H1 (cell line): Measurements from ENCODE around the gene GABRR3.

Source experiments
- CTCF ChIP-seq, 3 experiments: IDR thresholded peaks; 1 replicate in 2 of 3; 2 replicates in 1 of 3; pipeline versions ENCODE4 v1.5.1 to v1.6.1; 2011; ENCODE audit warnings: low read length in 3 of 3, mild to moderate bottlenecking in 3 of 3, inconsistent platforms in 2 of 3, low read depth in 1 of 3, moderate library complexity in 1 of 3; ENCODE audit not compliant: insufficient read depth in 1 of 3; ENCODE audit errors: control extremely low read depth in 1 of 3
- EP300 ChIP-seq, 2 experiments: IDR thresholded peaks; 1 replicate in 1 of 2; 2 replicates in 1 of 2; pipeline ENCODE4 v1.6.1; 2011 to 2012; ENCODE audit warnings: low read depth in 2 of 2, low read length in 2 of 2, mild to moderate bottlenecking in 2 of 2, borderline replicate concordance in 1 of 2, inconsistent platforms in 1 of 2, moderate library complexity in 1 of 2
- POLR2AphosphoS5 ChIP-seq: IDR thresholded peaks from 2 replicates; pipeline ENCODE4 v1.6.1; 2011; ENCODE audit warnings: low read depth, low read length
- TEAD4 ChIP-seq: IDR thresholded peaks from 2 replicates; pipeline ENCODE4 v1.6.1; 2012; ENCODE audit warnings: low read depth, low read length, inconsistent platforms, mixed read lengths

- no peak for TF ChIP-seq TEAD4
- no peak for TF ChIP-seq CTCF (IDR thresholded peaks at IDR 0.05; ENCODE audit: control extremely low read depth in 1 of 3, insufficient read depth in 1 of 3, low read depth in 1 of 3, low read length in 3 of 3)
- TF ChIP-seq EP300 (IDR thresholded peaks at IDR 0.05; ENCODE audit: borderline replicate concordance in 1 of 2, low read depth in 2 of 2, low read length in 2 of 2), result no peak
- TF ChIP-seq POLR2AphosphoS5, result no peak
Observed at GRCh38 chr3:98041350-98041749, 6.2 kb upstream of the GABRR3 start.
